SK-N-MC (cell line): ENCODE data around the gene ASB15.
"Not testable (repeated sequence)": the region's sequence is repeated elsewhere in the genome, so short reads cannot be mapped to it uniquely, and the experiment has no call there.

ENCODE experiments used
- EZH2 ChIP-seq: fragments of 200-600 bp; sonication (generic); IDR thresholded peaks from one replicate; pipeline ENCODE4 v1.6.1; 2017; ENCODE audit warnings: antibody characterized with exemption
- FOXP2 ChIP-seq: optimal IDR thresholded peaks from 2 replicates; pipeline ENCODE3; 2011; ENCODE audit warnings: mild to moderate bottlenecking, moderate library complexity; ENCODE audit not compliant: insufficient read depth; ENCODE audit errors: extremely low read length, control extremely low read depth
- POLR2AphosphoS5 ChIP-seq: IDR thresholded peaks from 2 replicates; pipeline ENCODE4 v1.6.1; 2012; ENCODE audit warnings: mild to moderate bottlenecking, low read depth, low read length, borderline replicate concordance

- not testable (repeated sequence) for TF ChIP-seq EZH2, POLR2AphosphoS5, FOXP2
Measured at GRCh38 chr7:123552134-123552533, 49.5 kb upstream of the ASB15 start.
